GM15510 (cell line): ENCODE measurements around the gene CADPS.

Source experiments
- POLR2A ChIP-seq: IDR thresholded peaks from 3 replicates; pipeline ENCODE4 v1.6.1; 2011; ENCODE audit warnings: borderline replicate concordance; ENCODE audit not compliant: insufficient read length; ENCODE audit errors: extremely low read depth

The CADPS gene

DNA sequence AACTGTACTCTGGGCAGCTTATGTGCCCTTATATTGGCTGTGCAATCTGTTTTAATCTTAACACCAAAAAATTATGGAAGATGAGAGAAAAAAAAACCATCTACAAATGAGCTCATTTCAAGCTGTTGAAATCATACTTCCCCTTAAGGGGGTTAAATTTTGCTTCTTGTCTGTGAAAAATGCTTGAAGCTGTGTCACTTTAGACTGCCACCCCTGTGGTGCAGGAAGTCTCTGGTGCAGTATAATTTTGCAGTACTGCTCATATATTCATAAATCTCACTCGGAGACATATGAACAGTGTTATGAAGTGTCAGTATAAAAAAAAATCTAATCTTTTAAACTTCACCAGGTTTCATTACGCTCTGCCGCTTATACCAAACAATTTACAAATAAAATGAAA lies 471.5 kb downstream of the CADPS start:
- TF ChIP-seq POLR2A = no peak

DNA sequence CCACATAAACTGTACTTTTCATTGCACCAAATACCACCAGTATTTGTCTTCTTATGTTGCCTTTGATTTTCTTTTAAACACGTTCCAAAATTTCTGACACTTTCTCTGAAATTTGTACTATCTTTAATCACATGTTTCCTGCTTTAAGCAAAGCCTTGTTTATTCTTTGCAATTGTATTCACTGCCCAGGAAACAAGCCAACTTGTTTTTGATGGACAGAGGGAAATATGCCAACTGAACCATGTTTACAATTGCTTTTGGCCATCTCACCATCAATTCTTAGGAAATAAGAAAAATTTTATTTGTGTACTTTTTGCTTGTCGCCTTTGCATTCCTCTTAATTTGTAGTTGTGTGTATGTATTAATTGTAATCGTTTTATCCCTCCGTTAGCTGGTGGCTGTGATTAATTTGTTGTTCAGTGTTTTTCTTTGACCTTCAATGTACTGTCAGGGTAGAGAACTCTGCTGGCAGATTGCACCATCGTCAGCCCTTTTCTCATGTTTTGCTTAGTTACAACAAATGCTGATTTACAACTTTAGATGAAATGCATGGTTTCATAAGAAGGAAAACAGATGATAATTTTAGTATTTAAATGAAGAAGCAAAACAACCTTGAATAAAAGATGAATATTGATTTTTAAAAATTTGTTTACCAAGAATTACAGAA lies 482.5 kb downstream of the CADPS start:
- no peak for TF ChIP-seq POLR2A

- no peak for TF ChIP-seq POLR2A
Observed at GRCh38 chr3:62387251-62387650, 488.0 kb downstream of the CADPS start.

DNA sequence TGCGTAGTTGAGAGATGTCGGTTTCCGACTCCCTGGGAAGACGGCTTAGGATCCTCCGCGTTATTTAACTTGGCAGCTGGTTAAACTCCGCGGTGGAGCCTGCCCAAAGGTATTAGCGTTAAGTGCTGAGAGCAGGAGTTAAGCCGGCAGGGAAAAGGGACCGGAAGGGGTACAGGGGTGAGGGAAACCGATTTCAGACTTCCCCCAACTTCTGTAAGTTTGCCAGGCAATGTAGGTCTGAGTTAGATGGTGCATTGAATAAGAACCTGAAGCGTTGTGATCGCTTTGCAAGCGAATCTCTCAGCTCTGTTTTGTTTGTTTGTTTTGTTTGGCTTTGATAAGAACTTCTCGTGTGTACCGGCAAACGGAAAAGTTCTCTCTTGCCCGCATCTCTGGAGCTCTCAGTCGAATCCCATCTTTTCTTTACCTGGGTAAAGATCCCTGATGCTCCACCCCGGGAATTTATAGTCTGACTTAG lies 495.9 kb downstream of the CADPS start:
- no peak for TF ChIP-seq POLR2A

GRCh38 chr3:62378921-62379320 lies 496.3 kb downstream of the CADPS start:
- no peak for TF ChIP-seq POLR2A

DNA sequence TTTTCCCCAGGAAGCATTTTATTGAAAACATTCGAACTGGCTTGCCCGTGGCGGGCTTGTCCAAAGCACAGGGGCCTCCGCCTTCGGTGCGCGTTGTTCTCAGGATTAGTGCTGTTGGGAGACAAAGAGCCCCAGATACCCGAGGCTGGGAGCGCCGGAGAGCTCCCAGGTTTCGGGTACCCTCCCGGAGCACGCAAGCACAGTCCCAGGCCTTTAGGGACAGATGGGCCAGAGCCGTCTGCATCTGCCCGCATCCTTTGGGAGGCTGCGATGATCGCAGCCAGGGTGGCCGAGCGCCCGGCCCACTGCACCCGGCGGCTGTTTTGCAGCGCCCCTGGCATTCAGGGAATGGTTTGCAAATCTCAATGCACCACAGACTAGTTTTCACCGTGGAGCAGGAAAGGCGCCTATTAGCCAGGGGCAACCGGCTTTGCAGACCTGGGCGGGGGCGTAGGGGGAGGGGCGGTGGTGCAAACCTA lies 496.9 kb downstream of the CADPS start:
- no peak for TF ChIP-seq POLR2A

GRCh38 chr3:62376906-62377877 lies 498.0 kb downstream of the CADPS start:
- no peak for TF ChIP-seq POLR2A

DNA sequence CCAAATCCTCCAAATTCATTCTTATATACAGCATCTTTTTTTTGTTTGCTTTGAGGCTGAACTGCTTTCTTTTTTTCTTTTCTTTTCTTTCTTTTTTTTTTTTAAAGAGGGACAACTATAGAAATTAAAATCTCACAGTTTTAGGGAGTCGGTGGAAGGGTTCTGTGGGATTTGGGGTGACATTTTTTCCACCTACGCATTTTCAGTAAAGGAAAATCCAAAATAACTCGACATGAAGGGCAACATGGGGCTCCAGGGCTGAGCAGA lies 498.8 kb downstream of the CADPS start:
- no peak for TF ChIP-seq POLR2A

DNA sequence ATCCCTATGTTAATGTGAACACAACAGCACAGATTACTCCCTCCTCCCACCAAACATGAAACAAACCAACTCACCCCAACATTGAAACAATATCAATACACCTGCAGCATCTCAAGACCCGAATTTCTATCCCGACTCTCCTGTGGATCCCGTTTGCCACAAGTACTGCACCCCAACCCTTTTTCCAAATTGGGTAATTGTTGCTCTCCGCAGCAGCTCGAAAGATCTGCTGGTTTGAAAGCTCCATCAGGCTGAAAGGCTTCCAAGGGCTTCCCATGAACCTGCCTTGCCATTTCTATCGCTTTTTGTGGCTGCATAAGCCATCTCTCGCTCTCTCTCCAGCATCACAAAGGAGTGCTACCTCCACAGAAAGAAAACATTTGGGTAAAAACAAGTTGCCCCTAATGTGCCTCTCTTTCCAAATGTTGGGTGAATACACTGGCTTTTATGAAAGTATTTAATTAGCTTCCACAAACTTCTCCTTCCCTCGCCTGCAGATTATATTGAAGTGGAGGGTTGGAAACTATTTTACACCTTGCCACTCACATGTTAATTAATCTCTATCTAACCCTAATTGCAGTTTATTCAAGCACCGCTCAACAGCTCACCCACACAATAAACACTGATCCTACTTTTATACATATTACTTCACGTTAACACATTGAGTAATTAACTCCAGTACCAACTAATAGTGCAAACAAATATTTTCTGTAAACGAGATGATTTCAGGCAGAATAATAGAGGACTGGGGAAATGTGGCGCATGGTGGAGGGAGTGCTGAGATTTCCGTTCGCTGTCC lies 499.4 kb downstream of the CADPS start:
- no peak for TF ChIP-seq POLR2A

GRCh38 chr3:62374341-62375218 lies 500.6 kb downstream of the CADPS start:
- no peak for TF ChIP-seq POLR2A

DNA sequence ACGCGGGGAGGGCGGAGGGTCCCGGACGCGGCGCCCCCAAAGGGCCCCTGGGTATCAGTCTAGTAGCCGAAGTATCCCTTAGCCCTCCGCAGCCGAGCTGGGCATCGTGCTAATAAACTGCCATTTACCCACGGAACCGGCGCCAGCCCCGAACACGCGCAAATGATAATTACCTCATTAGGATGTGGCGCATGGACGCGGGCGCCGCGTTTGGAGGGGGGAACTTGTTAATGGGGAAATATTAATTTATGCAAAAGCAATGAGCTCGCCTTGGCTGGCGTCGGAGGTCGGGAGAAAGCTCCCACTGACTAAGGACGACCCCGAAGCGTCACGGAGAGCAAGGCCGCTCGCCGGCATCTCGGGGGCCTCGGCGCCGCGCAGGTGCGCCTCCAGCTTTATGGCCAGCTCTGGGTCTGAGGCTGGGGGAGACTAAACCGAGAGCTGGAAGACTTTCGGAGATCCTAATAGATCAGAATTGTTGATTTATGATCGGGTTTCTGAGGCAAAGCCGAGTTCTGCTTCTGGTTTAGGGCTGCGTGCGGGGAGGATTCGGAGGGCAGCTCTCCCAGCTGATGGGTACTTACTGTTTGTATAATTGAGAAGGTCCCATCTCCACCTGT lies 501.4 kb downstream of the CADPS start:
- TF ChIP-seq POLR2A = no peak

- TF ChIP-seq POLR2A = no peak
Observed at GRCh38 chr3:62373215-62373614, 502.0 kb downstream of the CADPS start, which contains the start of gene FEZF2. FEZF2 (minus strand) TSS chr3:62373550; CDS start chr3:62372868, 682 bp downstream.

DNA sequence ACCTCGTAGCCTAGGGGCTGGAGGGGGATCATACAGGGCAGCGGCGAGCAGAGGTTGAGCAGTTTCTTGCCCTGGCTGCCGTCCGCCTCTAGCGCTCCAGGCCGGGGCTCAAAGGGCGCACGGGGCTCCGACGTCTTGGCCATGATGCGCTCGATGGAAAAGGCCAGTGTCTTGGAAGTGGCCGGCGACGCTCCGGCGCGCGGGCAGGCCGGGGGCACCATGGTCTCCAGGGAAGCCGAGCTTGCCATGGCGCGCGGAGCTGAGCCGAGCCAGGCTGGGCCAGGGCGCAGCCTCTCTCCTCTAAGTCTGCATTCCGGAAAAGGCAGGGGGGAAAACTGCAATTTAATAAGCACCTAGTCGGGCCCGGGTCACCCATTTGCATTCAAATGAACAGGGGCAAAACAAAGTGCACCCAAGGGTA lies 502.6 kb downstream of the CADPS start:
- TF ChIP-seq POLR2A = no peak

- no peak for TF ChIP-seq POLR2A
Observed at GRCh38 chr3:62371720-62372591, 503.3 kb downstream of the CADPS start.
